Stimulated activated memory B cell treated with anti-CD40 and anti-IgM and Interleukin-4, amounts not matched to agents 10 μg/mL and 1 μg/mL and 100 μg/mL, for 72 hours (primary cell): Measurements from ENCODE around the gene UAP1L1.

ENCODE experiments used
- ATAC-seq: fragments of 150-1000 bp; cut with Tn5 transposase; 2 replicates; pipeline ENCODE4 v1.10.0; 2021
- H3K27ac Mint-ChIP-seq: one replicate; pipeline ENCODE4 v1.8.0; 2022; ENCODE audit warnings: mild to moderate bottlenecking, mixed read lengths
- H3K27me3 Mint-ChIP-seq: one replicate; pipeline ENCODE4 v1.8.0; 2022; ENCODE audit warnings: mixed read lengths
- H3K36me3 Mint-ChIP-seq: one replicate; pipeline ENCODE4 v1.8.0; 2022; ENCODE audit warnings: mixed read lengths
- H3K4me1 Mint-ChIP-seq: one replicate; pipeline ENCODE4 v1.8.0; 2022; ENCODE audit warnings: mixed read lengths
- H3K4me3 Mint-ChIP-seq: one replicate; pipeline ENCODE4 v1.8.0; 2022; ENCODE audit warnings: mild to moderate bottlenecking, moderate library complexity, mixed read lengths
- H3K9me3 Mint-ChIP-seq: one replicate; pipeline ENCODE4 v1.8.0; 2022; ENCODE audit warnings: mixed read lengths

Gene UAP1L1

DNA sequence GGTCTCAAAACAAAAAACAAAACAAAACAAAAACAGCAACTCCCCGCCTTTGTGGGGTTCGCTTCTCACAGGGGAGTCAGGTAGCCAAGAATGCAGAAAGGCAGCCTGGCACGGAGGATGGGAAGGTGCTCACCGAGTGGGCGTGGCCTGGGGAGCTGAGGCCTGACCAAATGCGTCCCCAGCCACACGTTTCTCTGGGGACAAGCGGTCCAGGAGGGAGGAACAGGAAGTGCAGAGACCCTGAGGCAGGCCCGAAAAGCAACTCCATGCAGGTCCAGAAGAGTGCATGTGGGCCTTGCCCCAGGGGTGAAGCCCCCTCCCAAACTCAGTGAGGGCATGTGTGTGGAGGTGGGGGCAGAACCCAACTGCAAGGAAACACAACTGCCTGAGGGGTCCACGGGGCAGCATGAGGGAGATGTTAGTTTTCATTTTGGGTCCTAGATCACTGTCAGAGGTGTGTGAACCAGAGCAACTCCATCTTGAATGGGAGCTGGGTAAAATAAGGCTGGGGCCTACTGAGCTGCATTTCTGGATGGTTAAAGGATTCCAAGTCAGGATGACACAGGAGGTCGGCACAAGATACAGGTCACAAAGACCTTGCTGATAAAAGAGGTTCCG, 2.6 kb upstream of the UAP1L1 start:
- peaks cover 2% of the 10 kb centered on the region for H3K36me3 Mint-ChIP-seq
- peak overlapping the region; percentile 35 for H3K27ac Mint-ChIP-seq
- H3K4me3 Mint-ChIP-seq = peak overlapping the region; percentile 1
- ATAC-seq = no peak
- H3K9me3 Mint-ChIP-seq = no peaks in the 10 kb centered on the region
- no peaks in the 10 kb centered on the region for H3K27me3 Mint-ChIP-seq
- peaks cover 40% of the 10 kb centered on the region for H3K4me1 Mint-ChIP-seq

DNA sequence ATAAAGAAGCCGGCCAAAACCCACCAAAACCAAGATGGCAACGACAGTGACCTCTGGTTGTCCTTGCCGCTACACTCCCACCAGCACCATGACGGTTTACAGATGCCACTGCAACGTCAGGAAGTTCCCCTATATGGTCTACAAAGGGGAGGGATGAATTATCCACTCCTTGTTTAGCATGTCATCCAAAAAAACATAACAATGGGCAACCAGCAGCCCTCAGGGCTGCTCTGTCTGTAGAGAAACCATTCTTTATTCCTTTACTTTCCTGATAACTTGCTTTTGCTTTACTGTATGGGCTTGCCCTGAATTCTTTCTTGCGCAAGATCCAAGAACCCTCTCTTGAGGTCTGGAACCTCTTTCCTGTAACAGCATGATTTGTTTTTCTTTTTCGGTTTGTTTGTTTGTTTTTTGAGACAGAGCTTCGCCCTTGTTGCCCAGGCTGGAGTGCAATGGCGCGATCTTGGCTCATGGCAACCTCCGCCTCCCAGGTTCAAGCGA, 2.0 kb upstream of the UAP1L1 start:
- no peaks in the 10 kb centered on the region for H3K27me3 Mint-ChIP-seq
- peaks cover 5% of the 10 kb centered on the region for H3K36me3 Mint-ChIP-seq
- no peak overlapping the region for H3K4me3 Mint-ChIP-seq

GRCh38 chr9:137076636-137077009, 694 bp upstream of the UAP1L1 start:
- H3K9me3 Mint-ChIP-seq = no peaks in the 10 kb centered on the region
- peaks cover 30% of the 10 kb centered on the region for H3K4me1 Mint-ChIP-seq
- H3K27me3 Mint-ChIP-seq = no peaks in the 10 kb centered on the region
- ATAC-seq = no peak
- peak overlapping the region; percentile 54 for H3K27ac Mint-ChIP-seq
- H3K4me3 Mint-ChIP-seq = peak overlapping the region; percentile 71
- H3K36me3 Mint-ChIP-seq = peaks cover 8% of the 10 kb centered on the region

More for the DNA sequence above, 2.0 kb upstream of the UAP1L1 start:
- Mint-ChIP-seq H3K9me3 (no peaks in the 10 kb centered on the region), H3K27ac (peak overlapping the region; percentile 35), H3K4me1 (peaks cover 40% of the 10 kb centered on the region)
- no peak for ATAC-seq

DNA sequence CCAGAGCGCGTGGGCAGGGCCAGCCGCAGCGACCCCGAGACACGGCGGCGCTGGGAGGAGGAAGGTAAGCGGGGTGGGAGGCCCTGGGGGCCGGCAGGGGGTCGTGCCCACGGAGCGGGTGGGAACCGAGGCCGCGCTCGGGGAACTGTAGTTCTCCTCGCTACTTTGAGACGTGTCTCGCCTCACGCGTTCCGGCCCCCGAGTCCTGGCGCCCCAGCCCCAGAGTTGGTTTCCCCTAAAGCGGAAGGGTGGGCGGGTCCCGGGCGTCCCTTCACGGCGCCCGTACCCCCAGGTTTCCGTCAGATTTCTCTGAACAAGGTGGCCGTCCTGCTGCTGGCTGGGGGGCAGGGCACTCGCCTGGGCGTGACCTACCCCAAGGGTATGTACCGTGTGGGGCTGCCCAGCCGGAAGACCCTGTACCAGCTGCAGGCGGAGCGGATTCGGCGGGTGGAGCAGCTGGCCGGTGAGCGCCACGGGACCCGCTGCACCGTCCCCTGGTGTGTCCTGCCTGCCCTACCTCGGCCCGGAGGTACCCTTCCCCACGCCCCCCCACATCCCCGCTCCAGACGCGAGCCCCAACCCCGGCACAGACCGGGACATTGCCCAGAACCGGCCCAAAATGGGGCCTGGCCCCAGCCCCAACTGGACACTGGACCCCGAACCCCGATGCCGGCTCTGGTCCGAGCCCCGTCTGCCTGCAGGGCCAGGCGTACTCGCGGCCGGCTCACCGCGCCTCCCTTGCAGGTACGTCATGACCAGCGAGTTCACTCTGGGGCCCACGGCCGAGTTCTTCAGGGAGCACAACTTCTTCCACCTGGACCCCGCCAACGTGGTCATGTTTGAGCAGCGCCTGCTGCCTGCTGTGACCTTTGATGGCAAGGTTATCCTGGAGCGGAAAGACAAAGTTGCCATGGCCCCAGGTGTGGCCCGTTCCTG, 709 bp downstream of the UAP1L1 start:
- Mint-ChIP-seq H3K27me3 (no peaks in the 10 kb centered on the region), H3K9me3 (no peaks in the 10 kb centered on the region), H3K36me3 (peaks cover 12% of the 10 kb centered on the region), H3K27ac (peak overlapping the region; percentile 68), H3K4me1 (peaks cover 35% of the 10 kb centered on the region), H3K4me3 (peak overlapping the region; percentile 80)
- peak; percentile 56 for ATAC-seq

DNA sequence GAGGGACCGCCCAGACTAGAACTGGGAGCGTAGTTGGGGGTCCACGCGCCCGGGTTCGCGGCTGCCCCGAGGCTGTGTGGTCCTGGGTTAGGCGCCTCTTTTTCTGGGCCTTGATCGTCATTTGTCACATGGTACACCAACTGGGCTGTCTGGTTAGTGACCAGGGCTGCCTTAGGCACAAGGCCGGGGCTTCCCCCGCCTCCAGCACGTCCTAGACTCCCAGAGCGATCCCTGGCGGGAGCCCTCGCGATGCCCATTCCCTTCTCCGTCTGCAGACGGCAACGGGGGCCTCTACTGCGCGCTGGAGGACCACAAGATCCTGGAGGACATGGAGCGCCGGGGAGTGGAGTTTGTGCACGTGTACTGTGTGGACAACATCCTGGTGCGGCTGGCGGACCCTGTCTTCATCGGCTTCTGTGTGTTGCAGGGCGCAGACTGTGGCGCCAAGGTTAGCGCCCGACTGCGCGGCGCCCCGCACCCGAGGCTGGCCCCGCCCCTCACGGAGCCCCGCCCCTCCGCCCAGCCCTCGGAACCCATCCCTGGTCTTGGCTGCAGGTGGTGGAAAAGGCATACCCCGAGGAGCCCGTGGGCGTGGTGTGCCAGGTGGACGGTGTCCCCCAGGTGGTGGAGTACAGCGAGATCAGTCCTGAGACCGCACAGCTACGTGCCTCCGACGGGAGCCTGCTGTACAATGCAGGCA, 1.5 kb downstream of the UAP1L1 start:
- Mint-ChIP-seq H3K27ac (no peak overlapping the region), H3K9me3 (no peaks in the 10 kb centered on the region), H3K27me3 (no peaks in the 10 kb centered on the region), H3K4me3 (peak overlapping the region; percentile 80), H3K4me1 (peaks cover 36% of the 10 kb centered on the region), H3K36me3 (peaks cover 12% of the 10 kb centered on the region)
- no peak for ATAC-seq

GRCh38 chr9:137079401-137079787, 2.1 kb downstream of the UAP1L1 start:
- H3K36me3 Mint-ChIP-seq = peaks cover 12% of the 10 kb centered on the region
- ATAC-seq = no peak
- H3K27me3 Mint-ChIP-seq = no peaks in the 10 kb centered on the region
- H3K9me3 Mint-ChIP-seq = no peaks in the 10 kb centered on the region
- peaks cover 38% of the 10 kb centered on the region for H3K4me1 Mint-ChIP-seq
- peak overlapping the region; percentile 31 for H3K4me3 Mint-ChIP-seq
- no peak overlapping the region for H3K27ac Mint-ChIP-seq

- no peak overlapping the region for H3K27ac Mint-ChIP-seq
Observed at GRCh38 chr9:137080260-137081122, 3.2 kb downstream of the UAP1L1 start.

DNA sequence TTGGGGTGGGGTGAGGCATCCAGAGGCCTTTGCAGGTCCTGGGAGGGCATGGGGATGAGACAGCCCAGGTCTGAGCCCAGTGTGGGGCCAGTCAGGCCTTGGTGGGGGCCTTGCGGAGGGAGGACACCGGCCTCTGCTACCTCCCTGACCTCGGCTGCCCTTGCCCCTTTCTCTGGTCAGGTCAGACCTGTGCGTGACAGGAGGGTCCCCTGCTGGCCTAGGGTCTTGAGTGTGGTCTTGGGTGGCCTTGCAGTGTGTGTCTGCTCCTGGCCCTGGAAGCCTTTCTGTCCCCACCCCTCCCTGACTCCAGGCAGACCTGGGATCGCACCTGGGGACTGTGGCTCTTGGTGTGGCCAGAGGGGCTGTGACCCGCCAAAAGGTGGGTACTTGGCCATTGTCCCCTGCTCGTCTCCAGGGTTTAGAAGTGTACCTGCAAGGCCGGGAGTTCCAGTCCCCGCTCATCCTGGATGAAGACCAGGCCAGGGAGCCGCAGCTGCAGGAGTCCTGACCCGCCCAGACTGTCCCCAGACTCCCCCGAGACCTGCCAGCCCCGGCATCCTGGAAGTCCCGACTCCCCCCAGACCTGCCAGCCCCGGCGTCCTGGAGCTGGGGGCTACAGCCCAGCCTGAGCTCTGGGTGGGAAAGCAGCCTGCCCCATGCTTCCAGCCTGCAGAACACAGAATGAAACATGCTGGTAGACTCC, 5.1 kb downstream of the UAP1L1 start:
- Mint-ChIP-seq H3K36me3 (peaks cover 12% of the 10 kb centered on the region), H3K9me3 (no peaks in the 10 kb centered on the region), H3K4me1 (peaks cover 41% of the 10 kb centered on the region), H3K27me3 (no peaks in the 10 kb centered on the region), H3K4me3 (no peak overlapping the region), H3K27ac (peak overlapping the region; percentile 77)
- no peak for ATAC-seq

More at GRCh38 chr9:137080260-137081122, 3.2 kb downstream of the UAP1L1 start:
- H3K4me1 Mint-ChIP-seq = peaks cover 41% of the 10 kb centered on the region
- H3K27me3 Mint-ChIP-seq = no peaks in the 10 kb centered on the region
- H3K9me3 Mint-ChIP-seq = no peaks in the 10 kb centered on the region
- ATAC-seq = no peak
- no peak overlapping the region for H3K4me3 Mint-ChIP-seq
- peaks cover 12% of the 10 kb centered on the region for H3K36me3 Mint-ChIP-seq

DNA sequence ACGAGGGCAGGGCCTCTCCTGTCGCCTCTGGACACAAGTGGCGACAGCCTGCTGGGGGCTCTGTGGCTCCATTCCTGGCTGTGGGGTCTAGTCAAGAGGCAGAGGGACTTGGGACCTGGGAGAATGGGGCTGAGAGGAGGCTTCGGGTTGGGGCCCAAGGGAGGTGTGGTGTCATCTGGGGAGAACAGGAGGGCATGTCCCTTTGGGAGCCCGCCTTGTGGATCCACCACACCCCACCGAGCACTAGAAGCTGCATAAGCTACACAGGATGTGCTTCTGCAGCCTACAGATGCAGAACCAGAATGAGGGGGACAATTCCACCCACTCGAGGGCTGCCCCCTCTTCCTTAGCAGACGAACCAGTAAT, 5.6 kb downstream of the UAP1L1 start:
- H3K4me3 Mint-ChIP-seq = no peak overlapping the region
- peaks cover 47% of the 10 kb centered on the region for H3K4me1 Mint-ChIP-seq
- no peaks in the 10 kb centered on the region for H3K9me3 Mint-ChIP-seq
- peak overlapping the region; percentile 77 for H3K27ac Mint-ChIP-seq
- ATAC-seq = no peak
- H3K36me3 Mint-ChIP-seq = peaks cover 12% of the 10 kb centered on the region
- H3K27me3 Mint-ChIP-seq = no peaks in the 10 kb centered on the region

- Mint-ChIP-seq H3K9me3 (no peaks in the 10 kb centered on the region), H3K36me3 (peaks cover 12% of the 10 kb centered on the region), H3K4me3 (no peak overlapping the region), H3K27me3 (no peaks in the 10 kb centered on the region), H3K4me1 (peaks cover 48% of the 10 kb centered on the region), H3K27ac (peak overlapping the region; percentile 77)
- ATAC-seq = peak; percentile 42
Observed at GRCh38 chr9:137083394-137084004, 6.2 kb downstream of the UAP1L1 start.

DNA sequence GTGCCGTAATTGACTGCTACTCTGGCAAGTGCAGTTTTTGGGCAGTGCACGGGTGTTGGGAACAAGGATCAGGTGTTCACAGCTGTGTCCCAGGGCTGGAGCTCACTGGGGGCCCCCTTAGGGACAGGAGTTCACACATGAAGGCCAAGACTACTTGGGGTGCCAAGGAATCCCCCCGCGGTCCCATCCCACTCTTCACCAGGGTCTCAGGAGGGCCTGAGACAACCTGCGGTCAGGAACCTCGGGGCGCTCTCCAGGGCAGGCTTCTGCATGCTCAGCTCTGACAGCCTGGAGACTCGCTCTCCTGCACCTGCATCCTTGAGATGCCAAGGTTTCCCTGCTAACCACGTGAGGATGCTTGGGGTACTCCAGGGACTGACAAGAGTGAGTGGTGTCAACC, 7.2 kb downstream of the UAP1L1 start:
- peaks cover 56% of the 10 kb centered on the region for H3K4me1 Mint-ChIP-seq
- peaks cover 19% of the 10 kb centered on the region for H3K36me3 Mint-ChIP-seq
- H3K4me3 Mint-ChIP-seq = no peak overlapping the region
- no peaks in the 10 kb centered on the region for H3K9me3 Mint-ChIP-seq
- ATAC-seq = no peak
- peak overlapping the region; percentile 99 for H3K27ac Mint-ChIP-seq
- H3K27me3 Mint-ChIP-seq = no peaks in the 10 kb centered on the region

GRCh38 chr9:137085920-137086530, 8.7 kb downstream of the UAP1L1 start:
- Mint-ChIP-seq H3K4me1 (peaks cover 66% of the 10 kb centered on the region), H3K27ac (peak overlapping the region; percentile 99), H3K9me3 (no peaks in the 10 kb centered on the region), H3K27me3 (no peaks in the 10 kb centered on the region), H3K36me3 (peaks cover 24% of the 10 kb centered on the region), H3K4me3 (peak overlapping the region; percentile 91)
- ATAC-seq = no peak

DNA sequence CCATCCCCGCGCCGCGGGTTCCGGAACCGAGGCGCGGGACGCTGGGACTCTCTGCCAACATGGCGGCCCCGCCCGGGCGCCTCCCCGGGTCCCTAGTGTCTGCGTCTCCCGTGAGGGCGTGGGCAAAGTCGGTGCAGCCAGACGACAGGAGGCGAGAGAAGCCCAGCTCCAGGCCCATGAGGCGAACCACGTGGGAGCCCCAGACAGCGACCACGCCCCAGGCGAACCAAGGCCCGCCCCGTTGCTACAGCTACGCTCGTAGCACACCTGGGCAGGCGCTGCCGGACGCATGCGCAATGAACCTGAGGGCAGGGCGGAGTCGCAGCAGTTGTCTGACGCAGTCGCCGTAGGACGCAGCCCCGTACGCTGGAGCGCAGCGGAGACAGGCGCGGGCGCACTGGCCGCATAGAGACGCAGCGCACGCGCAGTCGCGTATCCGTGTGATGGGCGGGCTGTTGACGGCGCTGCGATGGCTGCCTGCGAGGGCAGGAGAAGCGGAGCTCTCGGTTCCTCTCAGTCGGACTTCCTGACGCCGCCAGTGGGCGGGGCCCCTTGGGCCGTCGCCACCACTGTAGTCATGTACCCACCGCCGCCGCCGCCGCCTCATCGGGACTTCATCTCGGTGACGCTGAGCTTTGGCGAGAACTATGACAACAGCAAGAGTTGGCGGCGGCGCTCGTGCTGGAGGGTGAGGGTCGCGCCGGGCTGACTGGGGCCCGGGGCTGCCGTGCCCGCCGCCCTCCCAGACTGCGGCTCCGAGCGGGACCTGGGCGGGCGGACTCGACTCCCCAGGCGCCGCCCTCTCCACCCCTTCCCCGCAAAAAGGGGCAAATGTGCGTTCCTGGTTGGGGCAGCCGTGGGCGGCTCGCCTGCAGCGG, 9.5 kb downstream of the UAP1L1 start, which contains the start of gene MAN1B1:
MAN1B1 (plus strand) TSS at position 455 of the 878 bp plus-strand sequence; CDS start at position 470, 15 bp downstream.
- no peaks in the 10 kb centered on the region for H3K9me3 Mint-ChIP-seq
- H3K27me3 Mint-ChIP-seq = no peaks in the 10 kb centered on the region
- peak within 1 kb of the TSS; percentile 91 for H3K4me3 Mint-ChIP-seq
- ATAC-seq = peak; percentile 91
- peak within 1 kb of the TSS; percentile 99 for H3K27ac Mint-ChIP-seq
- H3K36me3 Mint-ChIP-seq = peaks cover 24% of the 10 kb centered on the region
- peaks cover 68% of the 10 kb centered on the region for H3K4me1 Mint-ChIP-seq
